HG03442 (cell line): ENCODE data around the gene SAMM50.

Experiments
- ATAC-seq: cut with Tn5 transposase; IDR thresholded peaks from one replicate; pipeline ENCODE4 v1.9.1; 2021; ENCODE audit warnings: mild to moderate bottlenecking, moderate library complexity; ENCODE audit not compliant: unreplicated experiment

The SAMM50 gene

DNA sequence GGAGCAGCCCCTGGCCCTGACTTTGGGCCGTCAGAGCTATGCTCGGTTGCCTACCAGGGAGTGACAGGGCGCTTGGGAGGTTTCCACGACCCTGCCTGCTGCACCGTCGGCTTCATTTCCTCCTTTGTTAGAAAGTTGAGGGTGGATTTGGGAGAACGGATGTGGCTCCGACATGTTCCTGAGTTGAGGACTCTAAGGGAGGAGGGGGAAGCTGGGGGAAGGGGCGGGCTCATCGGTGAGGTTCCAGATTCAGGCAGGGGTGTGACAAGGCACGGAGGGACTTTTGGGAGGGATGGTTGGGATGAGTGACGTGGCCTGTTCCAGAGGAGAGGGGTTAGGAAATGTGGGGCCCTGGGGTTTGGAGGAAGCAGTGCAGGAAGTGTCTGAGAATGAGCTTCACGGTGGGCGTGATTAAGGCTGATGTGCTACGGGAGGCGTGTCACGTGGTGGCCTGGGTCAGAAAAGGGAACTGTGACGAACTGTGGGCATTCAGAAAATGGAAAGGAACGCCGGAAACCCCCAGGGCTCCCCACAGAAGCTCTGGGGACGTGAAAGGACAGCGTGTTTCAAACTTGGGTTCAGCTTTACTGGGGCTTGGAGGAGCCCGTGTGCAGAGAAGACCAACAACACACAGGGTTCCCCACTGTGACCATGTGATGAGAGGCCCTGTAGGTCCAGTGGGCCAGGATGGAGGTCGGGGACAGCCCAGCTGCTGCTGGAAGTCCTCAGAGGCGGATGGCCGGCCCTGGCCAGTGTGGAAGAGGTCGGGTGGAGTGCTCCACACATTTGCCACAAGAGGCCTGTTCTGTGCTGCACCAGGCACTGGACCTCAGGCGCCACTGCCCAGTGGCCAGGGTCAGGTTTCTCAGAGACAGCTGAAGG lies 71.6 kb downstream of the SAMM50 start:
- peak; percentile 49 for ATAC-seq

DNA sequence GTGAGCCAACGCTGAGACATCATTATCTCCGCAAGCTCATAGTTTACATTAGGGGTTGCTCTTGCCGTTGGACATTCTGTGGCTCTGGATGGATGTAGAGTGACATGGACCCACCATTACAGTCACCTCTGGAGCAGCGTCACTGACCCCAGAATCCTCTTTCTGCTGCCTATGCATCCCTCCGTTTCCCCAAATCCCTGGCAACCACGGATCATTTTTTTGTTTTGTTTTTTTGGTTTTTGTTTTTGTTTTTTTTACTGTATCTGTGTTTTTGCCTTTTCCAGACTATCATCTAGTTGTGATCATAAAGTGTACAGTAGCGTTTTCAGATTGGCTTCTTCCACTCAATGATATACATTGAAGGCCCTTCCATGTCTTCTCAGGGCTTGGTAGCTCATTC lies 72.8 kb downstream of the SAMM50 start:
- no peak for ATAC-seq

DNA sequence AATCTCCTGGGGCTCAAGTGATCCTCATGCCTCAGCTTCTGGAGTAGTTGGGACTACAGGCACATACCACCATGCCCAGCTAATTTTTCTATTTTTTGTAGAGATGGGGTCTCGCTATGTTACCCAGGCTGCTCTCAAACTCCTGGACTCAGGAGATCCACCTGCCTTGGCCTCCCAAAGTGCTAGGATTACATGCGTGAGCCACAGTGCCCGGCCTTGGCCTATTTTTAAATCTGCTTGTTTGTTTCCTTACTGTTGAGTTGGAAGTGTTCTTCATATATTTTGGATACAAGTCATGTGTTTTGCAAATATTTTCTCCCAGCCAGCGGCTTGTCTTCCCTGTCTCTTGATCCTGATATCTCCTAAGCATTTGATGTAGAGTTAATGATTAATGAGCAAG lies 73.8 kb downstream of the SAMM50 start:
- no peak for ATAC-seq

DNA sequence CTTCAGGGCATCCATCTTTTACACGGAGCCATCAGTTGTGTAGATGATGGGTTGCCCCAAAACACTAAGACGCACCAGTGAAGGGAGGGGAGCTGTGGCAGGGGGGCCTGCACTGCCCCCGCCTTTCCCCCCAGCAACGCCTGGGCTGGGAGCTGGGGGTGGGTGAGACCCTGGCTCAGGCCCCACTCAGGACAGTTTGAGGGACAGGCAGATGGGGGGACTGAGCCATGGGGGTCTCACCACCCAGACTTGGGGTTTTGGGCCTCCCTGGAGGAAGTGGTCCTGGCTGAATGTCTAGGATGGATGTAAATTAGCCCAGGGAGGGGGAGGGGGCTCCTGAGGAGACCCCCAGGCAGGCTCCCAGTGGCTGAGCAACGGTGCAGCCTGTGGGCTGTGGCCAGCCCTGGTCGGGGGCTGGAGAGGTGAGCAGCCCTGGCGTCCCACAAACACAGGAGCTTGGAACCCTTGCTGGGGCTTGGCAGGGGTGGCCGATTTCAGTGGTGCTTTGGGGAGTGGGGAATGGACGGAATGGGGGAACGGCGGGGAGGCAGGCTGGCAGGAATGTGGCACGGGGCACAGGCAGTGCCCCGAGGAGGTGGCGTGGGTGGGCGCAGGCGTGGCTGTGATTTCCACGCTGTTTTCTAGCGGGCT lies 74.9 kb downstream of the SAMM50 start:
- no peak for ATAC-seq

DNA sequence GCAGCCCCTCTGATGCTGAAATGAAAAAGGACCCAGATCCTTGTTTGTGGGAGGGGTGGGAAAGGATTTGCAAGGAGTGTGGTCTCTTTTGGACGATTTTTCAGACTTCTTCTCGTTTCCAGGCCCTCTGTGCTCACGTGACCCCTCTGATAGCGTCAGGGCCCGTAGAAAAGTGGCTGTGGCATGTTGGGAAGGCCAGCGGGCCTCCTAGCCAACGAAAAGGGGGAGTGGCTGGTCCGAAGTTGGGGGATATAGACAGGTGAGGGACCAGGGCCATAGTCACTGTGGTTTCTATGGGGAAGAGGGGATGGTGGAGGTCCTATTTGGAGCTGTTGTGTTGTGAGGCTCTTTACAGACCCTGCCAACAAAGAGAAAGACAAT lies 75.5 kb downstream of the SAMM50 start:
- no peak for ATAC-seq

DNA sequence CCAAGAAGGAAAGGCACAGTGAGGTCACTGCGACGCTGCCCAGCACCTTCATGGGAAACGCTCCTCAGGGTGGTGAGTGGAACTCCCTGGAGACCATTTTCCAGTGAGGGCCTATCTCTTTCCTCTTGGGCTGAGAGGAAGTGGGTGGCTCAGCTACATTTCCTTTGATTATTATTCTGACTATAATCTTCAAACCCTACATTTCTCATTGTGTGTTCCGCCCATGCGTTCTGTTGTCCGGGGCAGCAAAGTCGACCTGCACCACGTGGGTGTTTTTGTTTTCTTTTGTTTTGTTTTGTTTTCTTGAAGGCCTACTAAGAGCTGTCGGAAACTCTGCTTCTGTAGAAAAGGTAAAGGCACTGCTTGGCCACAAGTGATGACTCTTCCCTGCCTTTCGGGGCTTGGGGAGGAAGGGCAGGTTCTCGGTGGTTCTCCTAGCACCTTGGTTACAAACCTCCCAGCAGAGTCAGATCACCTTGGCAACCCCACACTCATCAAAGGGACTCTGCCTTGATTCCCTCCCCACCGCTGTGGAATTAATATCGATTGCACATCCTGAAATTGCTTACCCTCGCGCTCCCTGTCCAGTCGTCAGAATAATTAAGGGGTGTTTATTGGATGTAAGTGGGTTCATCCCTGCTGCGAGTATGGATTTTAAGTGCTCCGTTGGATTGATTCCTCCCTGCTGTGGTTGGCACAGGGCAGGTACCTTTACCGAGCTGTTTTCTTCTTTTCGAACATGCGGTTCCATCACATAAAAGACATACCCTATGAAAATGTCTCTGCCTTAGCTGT lies 76.1 kb downstream of the SAMM50 start:
- no peak for ATAC-seq

DNA sequence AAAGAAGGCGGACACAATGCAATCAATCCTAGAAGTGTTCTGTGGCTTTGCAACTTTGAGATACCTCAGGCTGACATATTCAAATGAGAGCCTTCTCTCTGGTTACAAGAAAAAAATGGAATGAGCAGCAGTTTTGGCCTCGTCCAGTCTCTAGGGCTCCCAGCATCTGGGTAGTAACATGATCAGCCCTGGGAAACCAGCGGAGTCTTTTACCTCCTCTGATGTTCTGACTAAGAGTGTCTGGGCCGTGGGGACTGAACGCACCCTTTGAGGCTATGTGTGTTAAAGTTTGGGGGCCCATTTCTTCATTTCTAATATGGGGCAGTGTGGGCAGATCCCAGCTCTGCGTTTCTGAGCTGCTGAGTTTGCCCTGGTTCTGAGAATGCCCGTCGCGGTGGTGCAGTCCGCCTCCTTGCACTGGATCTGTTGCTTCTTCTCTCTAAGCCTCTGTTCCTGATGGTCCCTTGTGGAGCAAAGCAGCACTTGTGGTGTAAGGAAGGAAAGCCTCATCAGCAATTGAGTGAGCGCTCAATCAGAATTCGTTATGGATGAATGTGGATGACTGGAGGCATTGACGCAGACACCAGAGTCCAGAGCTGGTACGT lies 77.0 kb downstream of the SAMM50 start:
- ATAC-seq, result no peak

DNA sequence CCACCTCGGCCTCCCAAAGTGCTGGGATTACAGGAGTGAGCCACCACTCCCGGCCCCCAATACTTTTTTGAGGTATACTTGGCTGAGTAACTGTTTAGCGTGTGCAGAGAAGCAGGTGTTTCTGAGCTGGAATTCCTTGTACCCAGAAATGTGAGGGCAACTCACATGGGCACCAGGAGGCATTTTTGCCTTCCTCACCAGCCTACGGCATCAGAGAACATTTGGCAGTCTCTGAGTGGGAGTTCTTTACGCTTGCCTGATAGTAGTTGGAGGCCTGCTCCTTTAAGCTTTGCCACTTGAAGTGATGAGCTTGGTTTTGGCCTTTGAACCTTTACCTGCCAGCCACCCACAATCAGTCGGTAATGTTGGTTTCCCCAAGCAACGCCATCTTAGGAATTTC lies 78.0 kb downstream of the SAMM50 start:
- no peak for ATAC-seq

DNA sequence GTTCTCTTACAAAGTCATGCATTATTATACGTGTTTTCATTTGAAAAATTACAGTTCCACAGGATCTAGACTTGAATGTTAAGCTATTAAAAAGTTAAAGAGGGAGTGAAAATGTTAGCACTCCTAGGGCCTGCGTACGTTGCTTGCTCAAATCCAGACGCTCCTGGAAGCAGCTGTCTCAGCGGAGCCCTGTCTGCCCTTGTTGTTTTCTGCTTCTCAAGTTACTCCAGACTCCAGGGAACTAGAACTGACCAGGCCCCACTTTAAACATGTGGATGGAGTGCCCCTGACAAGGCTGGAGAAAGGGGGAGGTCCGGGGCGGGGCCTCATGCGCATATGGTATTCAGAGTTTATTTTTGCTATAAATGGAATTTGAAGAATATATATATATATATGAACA lies 78.5 kb downstream of the SAMM50 start:
- ATAC-seq, result no peak

DNA sequence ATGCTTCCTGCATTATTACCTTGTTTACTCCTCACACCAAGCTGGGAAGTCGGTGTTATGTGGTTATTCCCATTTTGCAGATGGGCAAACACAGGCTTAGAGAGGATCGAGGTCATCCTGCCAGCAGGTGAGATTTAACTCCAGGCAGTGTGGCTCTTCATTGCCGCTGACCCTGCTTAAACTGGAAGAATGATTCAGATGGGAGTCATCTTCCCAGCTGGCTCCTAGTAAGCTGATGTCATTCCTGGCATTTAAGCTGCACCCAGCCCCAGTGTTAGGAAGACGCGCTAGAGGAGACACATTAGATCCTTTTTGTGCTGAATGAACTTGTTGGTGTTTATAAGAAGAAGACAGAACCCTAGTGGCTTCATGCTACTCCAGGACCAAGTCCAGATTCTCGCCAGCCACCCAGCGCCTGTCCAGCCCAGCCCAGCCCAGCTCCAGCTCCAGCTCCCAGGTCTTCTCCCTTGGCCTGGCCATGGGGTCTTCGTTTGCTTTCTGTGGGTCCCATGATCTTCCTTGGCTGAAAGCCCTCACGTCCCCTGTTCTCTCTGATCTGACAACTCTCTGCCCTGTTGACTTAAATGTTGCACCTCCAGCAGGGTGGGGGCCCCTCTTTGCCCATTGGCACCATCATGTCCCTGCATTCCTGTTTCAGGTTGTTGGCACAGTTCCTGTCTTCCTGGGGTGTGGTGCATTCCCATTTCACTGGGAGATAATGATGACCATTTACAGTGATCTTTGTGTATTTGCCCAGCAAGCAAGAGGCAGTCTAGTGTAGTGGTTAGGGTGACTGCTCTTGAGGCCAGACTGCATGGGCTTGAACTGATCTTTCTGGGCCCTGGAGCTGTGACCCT lies 82.5 kb downstream of the SAMM50 start:
- no peak for ATAC-seq

DNA sequence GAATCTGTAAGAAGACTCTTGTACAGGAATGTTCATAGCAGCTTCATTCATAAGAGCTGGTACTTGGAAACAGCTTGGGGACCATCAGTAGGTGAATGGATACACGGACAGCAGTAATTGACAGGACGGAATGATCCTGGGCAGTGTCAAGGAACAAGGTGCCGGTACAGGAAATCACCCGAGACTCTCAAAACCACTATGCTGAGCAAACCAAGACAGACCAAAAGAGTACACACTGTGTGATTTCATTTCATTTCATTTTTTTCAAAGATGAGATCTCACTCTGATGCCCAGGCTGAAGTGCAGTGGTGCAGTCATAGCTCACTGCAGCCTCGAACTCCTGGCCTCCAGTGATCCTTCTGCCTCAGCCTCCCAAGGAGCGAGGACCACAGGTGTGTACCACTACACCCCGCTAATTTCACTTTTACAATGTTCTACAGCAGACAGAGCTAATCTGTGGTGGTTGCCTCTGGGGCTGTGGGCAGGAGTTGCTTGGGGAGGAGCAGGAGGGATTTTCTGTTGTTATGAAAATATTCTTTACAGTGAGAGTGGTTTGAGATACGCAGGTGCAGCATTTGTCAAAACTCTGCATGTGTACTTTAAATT lies 84.4 kb downstream of the SAMM50 start:
- ATAC-seq, result no peak

DNA sequence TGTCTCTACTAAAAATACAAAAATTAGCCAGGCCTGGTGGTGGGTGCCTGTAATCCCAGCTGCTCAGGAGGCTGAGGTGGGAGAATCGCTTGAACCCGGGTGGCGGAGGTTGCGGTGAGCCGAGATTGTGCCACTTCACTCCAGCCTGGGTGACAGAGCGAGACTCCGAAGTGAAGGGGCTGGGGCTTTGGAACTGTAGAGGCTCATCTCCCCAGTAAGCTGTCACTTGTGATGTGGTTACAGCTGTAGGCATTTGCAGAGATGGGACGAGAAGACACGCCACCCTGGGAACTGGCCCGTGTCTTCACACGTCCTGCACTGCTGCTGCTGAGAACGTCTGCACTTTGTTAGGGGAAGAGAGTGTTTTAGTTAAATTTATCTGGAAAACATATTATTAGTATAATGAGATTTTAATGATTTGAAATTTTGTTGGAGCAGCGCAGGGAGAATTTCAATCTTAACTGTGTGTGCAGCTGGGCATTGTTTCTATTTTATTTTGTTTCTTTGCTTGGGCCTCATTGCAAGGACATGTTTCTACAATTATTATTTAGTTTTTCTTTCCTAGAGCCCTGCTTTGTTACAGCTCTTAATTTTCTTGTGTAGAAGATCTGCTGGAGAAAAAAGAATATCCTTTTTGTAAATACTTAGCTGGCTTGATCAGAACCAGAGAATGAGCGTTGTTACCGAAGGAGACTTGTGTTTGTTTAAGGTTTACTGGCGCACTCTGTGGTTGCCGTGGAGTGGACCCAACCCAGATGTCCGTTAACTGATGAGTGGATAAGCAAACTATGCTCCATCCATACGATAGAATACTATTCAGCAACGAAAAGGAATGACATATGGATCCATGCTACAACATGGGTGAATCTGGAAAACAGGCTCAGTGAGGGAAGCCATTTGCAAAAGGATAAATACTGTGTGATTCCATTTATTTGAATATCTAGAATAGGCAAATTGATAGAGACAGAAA lies 87.3 kb downstream of the SAMM50 start:
- ATAC-seq, result no peak

DNA sequence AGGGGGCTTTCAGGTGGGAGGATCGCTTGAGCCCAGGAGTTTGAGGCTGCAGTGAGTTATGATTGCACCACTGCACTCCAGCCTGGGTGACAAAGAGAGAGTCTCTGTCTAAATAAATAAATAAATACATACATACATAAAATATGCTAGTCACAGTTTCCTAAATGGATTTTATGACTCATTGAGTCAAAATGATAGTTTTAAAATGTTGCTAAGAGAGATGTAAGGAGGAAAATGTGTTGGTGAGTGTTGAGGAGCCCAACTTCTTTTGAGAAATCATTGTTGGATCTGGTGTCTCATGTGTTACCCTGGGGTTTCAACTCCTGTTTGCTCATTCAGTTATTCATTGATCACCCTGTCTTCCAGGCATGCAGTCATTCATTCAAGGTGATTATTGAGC lies 89.9 kb downstream of the SAMM50 start:
- ATAC-seq, result no peak
